GM18907 (cell line): ENCODE data around the gene PLCXD1.
"Not testable (repeated sequence)": the region's sequence is repeated elsewhere in the genome, so short reads cannot be mapped to it uniquely, and the experiment has no call there.

Source experiments
- ATAC-seq: cut with Tn5 transposase; IDR thresholded peaks from one replicate; pipeline ENCODE4 v1.9.1; 2021; ENCODE audit warnings: mild to moderate bottlenecking, moderate library complexity; ENCODE audit not compliant: unreplicated experiment

Gene PLCXD1

GRCh38 chrX:316351-317325 lies 35.5 kb downstream of the PLCXD1 start:
- no peak for ATAC-seq

- ATAC-seq: no peak
Measured at GRCh38 chrX:317424-318067, 36.4 kb downstream of the PLCXD1 start.

- ATAC-seq: peak; percentile 67
Measured at GRCh38 chrX:318068-318738, 37.0 kb downstream of the PLCXD1 start.

GRCh38 chrX:318739-319578 lies 37.8 kb downstream of the PLCXD1 start, which contains the start of gene GTPBP6:
TSS of gene GTPBP6 (minus strand) at chrX:318796. CDS start at chrX:318787, 9 bp downstream.
- ATAC-seq: peak; percentile 88

GRCh38 chrX:319579-320125 lies 38.5 kb downstream of the PLCXD1 start:
- no peak for ATAC-seq

- no peak for ATAC-seq
Measured at GRCh38 chrX:320126-320783, 39.1 kb downstream of the PLCXD1 start.

- no peak for ATAC-seq
Measured at GRCh38 chrX:323721-324628, 42.8 kb downstream of the PLCXD1 start.

GRCh38 chrX:324664-325063 lies 43.5 kb downstream of the PLCXD1 start:
- ATAC-seq: not testable (repeated sequence)

GRCh38 chrX:327660-328126 lies 46.5 kb downstream of the PLCXD1 start:
- ATAC-seq: no peak

- ATAC-seq: no peak
Measured at GRCh38 chrX:329291-329910, 48.2 kb downstream of the PLCXD1 start.

- ATAC-seq: not testable (repeated sequence)
Measured at GRCh38 chrX:330141-330725, 49.1 kb downstream of the PLCXD1 start.

- ATAC-seq: no peak
Measured at GRCh38 chrX:330726-331150, 49.6 kb downstream of the PLCXD1 start.

GRCh38 chrX:331151-331824 lies 50.1 kb downstream of the PLCXD1 start:
- ATAC-seq: no peak

GRCh38 chrX:331825-332495 lies 50.8 kb downstream of the PLCXD1 start:
- ATAC-seq: no peak

- no peak for ATAC-seq
Measured at GRCh38 chrX:332496-332860, 51.3 kb downstream of the PLCXD1 start.

GRCh38 chrX:332916-333610 lies 51.9 kb downstream of the PLCXD1 start:
- no peak for ATAC-seq
